Spleen (tissue), 7 donors: Measurements from ENCODE around the gene SUCLG2.

Experiments
- POLR2A ChIP-seq, 3 donors: fragments of 450-650 bp; IDR thresholded peaks; one replicate each; pipeline ENCODE4 v1.5.1; 2017; ENCODE audit warnings: antibody characterized with exemption in 3 of 3, mild to moderate bottlenecking in 1 of 3
- POLR2AphosphoS5 ChIP-seq, 3 donors: sonication (generic); formaldehyde crosslinking; IDR thresholded peaks; one replicate each; pipeline ENCODE4 v1.5.1; 2017; ENCODE audit warnings: antibody characterized with exemption in 3 of 3
- TF ChIP-seq, protein P1 (sequence below), 11 experiments: fragments of 200-600 bp in 7 of 11; fragments of 450-650 bp in 4 of 11; sonication (generic) in 4 of 11; IDR thresholded peaks in 8 of 11; conservative IDR thresholded peaks in 3 of 11; 1 replicate in 7 of 11; 2 replicates in 4 of 11; pipeline versions ENCODE4 v1.4.0 to v1.8.0; 2016 to 2021; ENCODE audit warnings: antibody characterized with exemption in 11 of 11, inconsistent platforms in 4 of 11, mild to moderate bottlenecking in 1 of 11
- donor health status: DM: no; HTN: no; CAD: no; lungs with moderate emphysema.
- donor health status: DM: no; HTN: no; CAD: no.
- donor health status: DM: no; HTN: no; CAD: no.

GRCh38 chr3:67493808-67494207 is 160.6 kb downstream of the SUCLG2 start:
- TF ChIP-seq, protein P1, sequence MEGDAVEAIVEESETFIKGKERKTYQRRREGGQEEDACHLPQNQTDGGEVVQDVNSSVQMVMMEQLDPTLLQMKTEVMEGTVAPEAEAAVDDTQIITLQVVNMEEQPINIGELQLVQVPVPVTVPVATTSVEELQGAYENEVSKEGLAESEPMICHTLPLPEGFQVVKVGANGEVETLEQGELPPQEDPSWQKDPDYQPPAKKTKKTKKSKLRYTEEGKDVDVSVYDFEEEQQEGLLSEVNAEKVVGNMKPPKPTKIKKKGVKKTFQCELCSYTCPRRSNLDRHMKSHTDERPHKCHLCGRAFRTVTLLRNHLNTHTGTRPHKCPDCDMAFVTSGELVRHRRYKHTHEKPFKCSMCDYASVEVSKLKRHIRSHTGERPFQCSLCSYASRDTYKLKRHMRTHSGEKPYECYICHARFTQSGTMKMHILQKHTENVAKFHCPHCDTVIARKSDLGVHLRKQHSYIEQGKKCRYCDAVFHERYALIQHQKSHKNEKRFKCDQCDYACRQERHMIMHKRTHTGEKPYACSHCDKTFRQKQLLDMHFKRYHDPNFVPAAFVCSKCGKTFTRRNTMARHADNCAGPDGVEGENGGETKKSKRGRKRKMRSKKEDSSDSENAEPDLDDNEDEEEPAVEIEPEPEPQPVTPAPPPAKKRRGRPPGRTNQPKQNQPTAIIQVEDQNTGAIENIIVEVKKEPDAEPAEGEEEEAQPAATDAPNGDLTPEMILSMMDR (IDR thresholded peaks at IDR 0.05 in 8 of 11, conservative IDR thresholded peaks at IDR 0.05 in 3 of 11): no peak
- TF ChIP-seq POLR2AphosphoS5 (IDR thresholded peaks at IDR 0.05) (no peak), POLR2A (IDR thresholded peaks at IDR 0.05) (no peak)
